H9 (cell line): ENCODE results near the gene KCNAB1. TPM values are rescaled to one million over a fixed set of nuclear protein-coding genes. Genes with fewer than 3 reads are reported as not detected.

Experiments used
- DNase-seq: peaks from one replicate; pipeline ENCODE4 v3.0.0-alpha.2; 2017
- H2AFZ ChIP-seq: one replicate; pipeline ENCODE4 v1.6.1; 2013; ENCODE audit warnings: mild to moderate bottlenecking, low read length, control low read depth, moderate library complexity
- H2AK5ac ChIP-seq: 2 replicates; pipeline ENCODE4 v1.6.1; 2013; ENCODE audit warnings: low read length, control low read depth, mixed read lengths; ENCODE audit not compliant: insufficient read length
- H2BK120ac ChIP-seq: one replicate; pipeline ENCODE4 v1.6.1; 2013; ENCODE audit warnings: low read depth, mild to moderate bottlenecking, low read length, control low read depth, inconsistent platforms; ENCODE audit not compliant: poor library complexity, severe bottlenecking
- H2BK12ac ChIP-seq: 2 replicates; pipeline ENCODE4 v1.6.1; 2013; ENCODE audit warnings: low read length, control low read depth, mixed read lengths, low read depth; ENCODE audit not compliant: insufficient read length
- H2BK15ac ChIP-seq: 2 replicates; pipeline ENCODE4 v1.6.1; 2013; ENCODE audit warnings: low read depth, low read length, control low read depth
- H2BK20ac ChIP-seq: one replicate; pipeline ENCODE4 v1.6.1; 2013; ENCODE audit warnings: low read depth, mild to moderate bottlenecking, low read length, control low read depth, inconsistent platforms; ENCODE audit not compliant: poor library complexity, severe bottlenecking
- H2BK5ac ChIP-seq: 2 replicates; pipeline ENCODE4 v1.6.1; 2013; ENCODE audit warnings: low read length, control low read depth, mixed read lengths; ENCODE audit not compliant: insufficient read length
- H3K14ac ChIP-seq: 2 replicates; pipeline ENCODE4 v1.6.1; 2013; ENCODE audit warnings: low read length, control low read depth; ENCODE audit not compliant: insufficient read depth
- H3K18ac ChIP-seq: 2 replicates; pipeline ENCODE4 v1.6.1; 2013; ENCODE audit warnings: low read depth, mild to moderate bottlenecking, mixed read lengths, low read length, control low read depth; ENCODE audit not compliant: insufficient read length
- H3K23ac ChIP-seq: 2 replicates; pipeline ENCODE4 v1.6.1; 2013; ENCODE audit warnings: low read length, control low read depth, mixed read lengths, low read depth; ENCODE audit not compliant: insufficient read length
- H3K23me2 ChIP-seq: 2 replicates; pipeline ENCODE4 v1.6.1; 2013; ENCODE audit warnings: low read depth, mild to moderate bottlenecking, mixed read lengths, low read length, control low read depth; ENCODE audit not compliant: insufficient read length, poor library complexity, severe bottlenecking
- H3K27ac ChIP-seq: 2 replicates; pipeline ENCODE4 v1.5.1; 2013; ENCODE audit warnings: low read length, control low read depth, mixed read lengths, low read depth; ENCODE audit not compliant: insufficient read length
- H3K27me3 ChIP-seq: 2 replicates; pipeline ENCODE4 v1.6.1; 2013; ENCODE audit warnings: low read length, control low read depth, inconsistent platforms; ENCODE audit not compliant: insufficient read depth
- H3K4ac ChIP-seq: 2 replicates; pipeline ENCODE4 v1.6.1; 2013; ENCODE audit warnings: low read depth, mild to moderate bottlenecking, control low read depth, inconsistent platforms, low read length, moderate library complexity
- H3K4me1 ChIP-seq: 2 replicates; pipeline ENCODE4 v1.6.1; 2013; ENCODE audit warnings: low read length, control low read depth, inconsistent platforms; ENCODE audit not compliant: insufficient read depth
- H3K4me2 ChIP-seq: 2 replicates; pipeline ENCODE4 v1.6.1; 2013; ENCODE audit warnings: low read length, control low read depth, mixed read lengths; ENCODE audit not compliant: insufficient read length, insufficient read depth
- H3K56ac ChIP-seq: 2 replicates; pipeline ENCODE4 v1.6.1; 2013; ENCODE audit warnings: low read depth, mild to moderate bottlenecking, mixed read lengths, low read length, control low read depth; ENCODE audit not compliant: insufficient read length
- H3K79me1 ChIP-seq: 2 replicates; pipeline ENCODE4 v1.6.1; 2013; ENCODE audit warnings: low read depth, mild to moderate bottlenecking, moderate library complexity, low read length, control low read depth, inconsistent platforms; ENCODE audit not compliant: insufficient read depth, poor library complexity, severe bottlenecking
- H3K79me2 ChIP-seq: 2 replicates; pipeline ENCODE4 v1.6.1; 2013; ENCODE audit warnings: low read length, control low read depth, inconsistent platforms; ENCODE audit not compliant: insufficient read depth
- H3K9ac ChIP-seq: 2 replicates; pipeline ENCODE4 v1.6.1; 2013; ENCODE audit warnings: low read length, control low read depth, mixed read lengths; ENCODE audit not compliant: insufficient read length; ENCODE audit errors: extremely low read depth
- H3K9me3 ChIP-seq: one replicate; pipeline ENCODE4 v1.6.1; 2013; ENCODE audit warnings: low read depth, low read length, inconsistent platforms; ENCODE audit not compliant: control insufficient read depth
- H3T11ph ChIP-seq: one replicate; pipeline ENCODE4 v1.6.1; 2013; ENCODE audit warnings: mild to moderate bottlenecking, low read length, control low read depth, inconsistent platforms
- H4K20me1 ChIP-seq: one replicate; pipeline ENCODE4 v1.6.1; 2013; ENCODE audit not compliant: control insufficient read depth, insufficient read length, insufficient read depth
- H4K5ac ChIP-seq: 2 replicates; pipeline ENCODE4 v1.6.1; 2013; ENCODE audit warnings: low read depth, mild to moderate bottlenecking, mixed read lengths, low read length, control low read depth; ENCODE audit not compliant: insufficient read length
- H4K8ac ChIP-seq: replicated peaks from 2 replicates; pipeline ENCODE4 v1.6.1; 2013; ENCODE audit warnings: low read length, control low read depth, mixed read lengths, low read depth; ENCODE audit not compliant: insufficient read length
- H4K91ac ChIP-seq: 2 replicates; pipeline ENCODE4 v1.6.1; 2013; ENCODE audit warnings: low read depth, mild to moderate bottlenecking, moderate library complexity, mixed read lengths, low read length, control low read depth; ENCODE audit not compliant: insufficient read length
- H3K27ac Mint-ChIP-seq, 3 experiments: 2 replicates in 2 of 3; 3 replicates in 1 of 3; pipeline ENCODE4 v1.8.0; 2020 to 2021; ENCODE audit warnings: mixed read lengths in 3 of 3, mild to moderate bottlenecking in 1 of 3, moderate library complexity in 1 of 3
- H3K27me3 Mint-ChIP-seq: 2 replicates; pipeline ENCODE4 v1.8.0; 2021; ENCODE audit warnings: low read depth, mild to moderate bottlenecking, moderate library complexity, mixed read lengths
- H3K36me3 Mint-ChIP-seq, 3 experiments: 2 replicates in 2 of 3; 3 replicates in 1 of 3; pipeline ENCODE4 v1.8.0; 2020 to 2021; ENCODE audit warnings: low read depth in 3 of 3, mixed read lengths in 3 of 3; ENCODE audit not compliant: insufficient read depth in 1 of 3
- H3K4me1 Mint-ChIP-seq, 2 experiments: 2 replicates each; pipeline ENCODE4 v1.8.0; 2020; ENCODE audit warnings: mixed read lengths in 2 of 2
- H3K4me3 Mint-ChIP-seq, 2 experiments: 2 replicates in 1 of 2; 3 replicates in 1 of 2; pipeline ENCODE4 v1.8.0; 2020 to 2021; ENCODE audit warnings: mild to moderate bottlenecking in 2 of 2, mixed read lengths in 2 of 2, moderate library complexity in 1 of 2
- H3K9me3 Mint-ChIP-seq, 2 experiments: 2 replicates in 1 of 2; 3 replicates in 1 of 2; pipeline ENCODE4 v1.8.0; 2020; ENCODE audit warnings: mild to moderate bottlenecking in 2 of 2, mixed read lengths in 2 of 2, moderate library complexity in 1 of 2
- CTCF ChIP-seq: fragments of 200-600 bp; sonication (generic); conservative IDR thresholded peaks from 3 replicates; pipeline ENCODE4 v1.8.0; 2021; ENCODE audit warnings: antibody characterized with exemption, mild to moderate bottlenecking
- WGBS: extraction: QIAGEN DNeasy Blood & Tissue Kit; methylation state at CpG from one replicate; pipeline ENCODE4 v1.1.7; 2013; ENCODE audit warnings: missing lambda C conversion rate, low lambda C conversion rate, mixed read lengths; ENCODE audit not compliant: insufficient read length; ENCODE audit errors: extremely low coverage; 5-methylcytosine and 5-hydroxymethylcytosine counted together
- total RNA-seq: library from RNA; stranded (reverse); gene quantifications from 2 replicates; pipeline ENCODE4 v1.2.1, GENCODE V29; 2021

Gene KCNAB1
- total RNA-seq, 1 experiment from 2014 or later, result 3.7 TPM

- Histone ChIP-seq H2BK120ac (no peak overlapping the region), H3K27ac (no peak overlapping the region), H3K4me1 (no peaks in the 10 kb centered on the region), H2BK20ac (no peak overlapping the region), H3K14ac (no peak overlapping the region), H3K9ac (no peak overlapping the region), H2BK12ac (no peak overlapping the region), H3K18ac (no peak overlapping the region), H4K91ac (no peak overlapping the region), H3K23me2 (no peaks in the 10 kb centered on the region), H3K79me2 (peaks cover 2% of the 10 kb centered on the region; the same call in 1 of the 2 replicates), H3K4ac (no peak overlapping the region), H2BK5ac (no peak overlapping the region), H3K27me3 (no peaks in the 10 kb centered on the region), H3K4me2 (no peak overlapping the region), H3K23ac (no peak overlapping the region), H2AK5ac (no peak overlapping the region), H2AFZ (no peak overlapping the region), H3K9me3 (no peaks in the 10 kb centered on the region), H4K8ac (no peak overlapping the region), H3K79me1 (peaks cover 4% of the 10 kb centered on the region), H3K56ac (no peak overlapping the region), H3T11ph (no peak overlapping the region), H4K20me1 (no peaks in the 10 kb centered on the region), H2BK15ac (no peak overlapping the region), H4K5ac (no peak overlapping the region)
- H3K27ac Mint-ChIP-seq, result peak overlapping the region in 1 of 3 experiments; percentile 32; a peak in 1 of 7 replicates
- peaks cover 30 to 76% (median 48%) of the 10 kb centered on the region in 3 experiments; a peak in 6 of 7 replicates for H3K36me3 Mint-ChIP-seq
- H3K4me1 Mint-ChIP-seq, result no peaks in the 10 kb centered on the region
- TF ChIP-seq CTCF, result no peak
- no peak overlapping the region for H3K4me3 Mint-ChIP-seq
- WGBS, result no CpG with 5 or more reads among the region's 2 CpGs
- no peaks in the 10 kb centered on the region for H3K27me3 Mint-ChIP-seq
- DNase-seq, result no peak
- H3K9me3 Mint-ChIP-seq, result no peaks in the 10 kb centered on the region
These were observed 422.7 kb downstream of the KCNAB1 start for GRCh38 chr3:156543043-156543555.
